Measurements from ENCODE around the gene NDUFAF4.

DNA sequence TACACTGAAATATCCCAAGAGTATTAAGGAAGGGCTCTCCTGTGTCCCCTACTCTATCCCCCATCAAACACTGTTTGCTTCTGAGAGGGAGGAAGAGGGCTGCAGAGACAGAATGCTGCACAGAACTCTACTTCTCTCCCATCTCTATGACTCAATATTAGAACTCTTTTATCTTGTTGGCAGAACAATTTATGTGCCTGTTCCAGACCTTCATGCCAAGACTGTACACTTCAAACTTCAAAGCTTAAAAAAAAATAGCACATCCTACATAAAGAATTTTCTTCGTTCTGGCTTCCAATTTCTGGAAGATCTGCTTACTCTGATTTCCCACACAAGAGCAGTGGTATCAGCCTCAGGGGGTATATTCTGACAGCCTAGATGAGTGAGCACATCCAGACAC lies 40.8 kb downstream of the NDUFAF4 start:
- TF ChIP-seq, protein P1, sequence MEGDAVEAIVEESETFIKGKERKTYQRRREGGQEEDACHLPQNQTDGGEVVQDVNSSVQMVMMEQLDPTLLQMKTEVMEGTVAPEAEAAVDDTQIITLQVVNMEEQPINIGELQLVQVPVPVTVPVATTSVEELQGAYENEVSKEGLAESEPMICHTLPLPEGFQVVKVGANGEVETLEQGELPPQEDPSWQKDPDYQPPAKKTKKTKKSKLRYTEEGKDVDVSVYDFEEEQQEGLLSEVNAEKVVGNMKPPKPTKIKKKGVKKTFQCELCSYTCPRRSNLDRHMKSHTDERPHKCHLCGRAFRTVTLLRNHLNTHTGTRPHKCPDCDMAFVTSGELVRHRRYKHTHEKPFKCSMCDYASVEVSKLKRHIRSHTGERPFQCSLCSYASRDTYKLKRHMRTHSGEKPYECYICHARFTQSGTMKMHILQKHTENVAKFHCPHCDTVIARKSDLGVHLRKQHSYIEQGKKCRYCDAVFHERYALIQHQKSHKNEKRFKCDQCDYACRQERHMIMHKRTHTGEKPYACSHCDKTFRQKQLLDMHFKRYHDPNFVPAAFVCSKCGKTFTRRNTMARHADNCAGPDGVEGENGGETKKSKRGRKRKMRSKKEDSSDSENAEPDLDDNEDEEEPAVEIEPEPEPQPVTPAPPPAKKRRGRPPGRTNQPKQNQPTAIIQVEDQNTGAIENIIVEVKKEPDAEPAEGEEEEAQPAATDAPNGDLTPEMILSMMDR (IDR thresholded peaks at IDR 0.05) = no peak
- TF ChIP-seq POLR2A (IDR thresholded peaks at IDR 0.05) (no peak), EP300 (IDR thresholded peaks at IDR 0.05) (no peak)

All from sigmoid colon (tissue), 4 donors.